T-helper 1 cell treated with Interleukin-12 subunit alpha and Interleukin-12 subunit beta and Interleukin-4 antibody, amounts not matched to agents 30 μg/mL and 1 μg/mL, for 36 hours (primary cell): ENCODE data around the gene RGS16.

Experiments
- H3K27ac Mint-ChIP-seq: one replicate; pipeline ENCODE4 v1.8.0; 2021; ENCODE audit warnings: mild to moderate bottlenecking, mixed read lengths
- H3K27me3 Mint-ChIP-seq: one replicate; pipeline ENCODE4 v1.8.0; 2021; ENCODE audit warnings: low read depth, mixed read lengths
- H3K36me3 Mint-ChIP-seq: one replicate; pipeline ENCODE4 v1.8.0; 2021; ENCODE audit warnings: low read depth, mixed read lengths
- H3K4me1 Mint-ChIP-seq: one replicate; pipeline ENCODE4 v1.8.0; 2021; ENCODE audit warnings: low read depth, mixed read lengths
- H3K4me3 Mint-ChIP-seq: one replicate; pipeline ENCODE4 v1.8.0; 2021; ENCODE audit warnings: mild to moderate bottlenecking, moderate library complexity, mixed read lengths
- H3K9me3 Mint-ChIP-seq: one replicate; pipeline ENCODE4 v1.8.0; 2021; ENCODE audit warnings: mixed read lengths

The RGS16 gene

DNA sequence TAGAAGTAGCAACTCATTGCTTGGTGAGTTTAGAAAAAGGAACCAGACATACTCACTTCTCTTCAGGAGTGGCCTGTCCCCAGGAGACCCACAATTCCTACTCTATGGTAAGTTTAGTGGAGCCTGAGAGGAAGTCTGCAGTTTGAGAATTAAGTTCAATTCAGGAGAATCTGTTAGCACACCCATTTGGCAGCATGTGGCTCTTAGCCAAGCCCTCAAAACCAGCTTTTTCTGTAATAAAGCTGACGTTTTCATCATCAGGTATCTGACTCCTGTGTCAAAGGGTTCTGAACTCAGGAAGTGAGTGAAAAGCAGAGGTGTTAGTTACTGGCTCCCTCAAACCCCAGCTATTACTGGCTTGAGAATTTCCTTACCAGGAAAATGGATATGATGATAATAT is 20.4 kb upstream of the RGS16 start:
- peaks cover 60% of the 10 kb centered on the region for H3K4me1 Mint-ChIP-seq
- H3K27me3 Mint-ChIP-seq, result peaks cover 27% of the 10 kb centered on the region
- peak overlapping the region; percentile 19 for H3K27ac Mint-ChIP-seq
- peaks cover 7% of the 10 kb centered on the region for H3K36me3 Mint-ChIP-seq
- peaks cover 10% of the 10 kb centered on the region for H3K9me3 Mint-ChIP-seq
- no peak overlapping the region for H3K4me3 Mint-ChIP-seq

- Mint-ChIP-seq H3K27me3 (peaks cover 30% of the 10 kb centered on the region), H3K4me1 (peaks cover 62% of the 10 kb centered on the region), H3K27ac (no peak overlapping the region), H3K9me3 (peaks cover 10% of the 10 kb centered on the region), H3K4me3 (no peak overlapping the region), H3K36me3 (peaks cover 11% of the 10 kb centered on the region)
Measured at GRCh38 chr1:182622901-182623528, 18.8 kb upstream of the RGS16 start.

DNA sequence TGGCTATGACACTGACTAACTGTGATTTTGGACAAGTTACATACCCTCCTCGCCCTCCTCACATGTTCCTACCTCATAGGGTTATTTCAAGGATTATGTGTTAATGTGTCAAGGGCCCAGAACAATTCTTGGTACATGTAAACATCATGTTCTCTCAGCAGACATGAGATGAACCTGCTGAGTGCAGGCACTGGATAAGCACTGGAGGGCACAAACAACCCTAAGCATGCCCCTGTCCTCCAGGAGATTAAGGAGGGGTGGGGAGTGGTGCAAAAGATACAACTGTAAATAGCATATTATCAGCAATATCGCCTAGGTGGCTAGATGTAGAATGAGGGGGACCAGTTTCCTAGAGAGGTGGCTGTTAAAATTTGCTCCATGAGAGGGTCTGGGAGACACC is 17.7 kb upstream of the RGS16 start:
- H3K4me3 Mint-ChIP-seq, result no peak overlapping the region
- peaks cover 35% of the 10 kb centered on the region for H3K27me3 Mint-ChIP-seq
- peaks cover 70% of the 10 kb centered on the region for H3K4me1 Mint-ChIP-seq
- peaks cover 10% of the 10 kb centered on the region for H3K9me3 Mint-ChIP-seq
- no peak overlapping the region for H3K27ac Mint-ChIP-seq
- H3K36me3 Mint-ChIP-seq, result peaks cover 11% of the 10 kb centered on the region

DNA sequence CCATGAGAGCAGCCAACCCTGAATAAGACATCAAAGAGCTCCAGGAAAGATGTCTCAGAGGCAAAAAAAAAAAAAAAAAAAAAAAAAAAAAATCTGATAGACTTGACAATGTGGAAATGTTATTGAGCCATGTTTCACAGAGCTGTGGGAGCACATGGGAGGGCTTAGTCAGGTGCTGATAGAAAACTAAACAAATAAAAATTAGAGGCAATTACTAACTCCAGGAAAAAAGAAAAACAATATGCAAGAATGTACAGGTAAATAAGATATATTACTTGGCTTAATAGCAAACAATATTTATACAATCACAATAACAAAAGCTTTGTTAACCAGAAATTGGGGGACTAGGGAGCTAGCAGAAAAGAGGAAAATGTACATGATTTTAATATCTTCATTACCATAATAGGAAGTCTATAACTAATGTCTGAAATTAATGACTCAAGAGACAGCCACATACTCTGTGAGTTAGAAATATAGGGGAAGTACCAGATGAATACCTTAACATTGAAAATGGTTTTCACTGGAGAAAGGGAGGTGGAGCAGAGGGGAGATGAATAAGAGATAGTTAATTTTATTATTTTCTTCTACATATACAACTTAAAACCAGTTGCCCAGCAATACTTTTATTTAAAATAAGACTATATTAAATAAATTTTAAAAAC is 16.9 kb upstream of the RGS16 start:
- Mint-ChIP-seq H3K27me3 (peaks cover 43% of the 10 kb centered on the region), H3K4me3 (no peak overlapping the region), H3K4me1 (peaks cover 70% of the 10 kb centered on the region), H3K36me3 (peaks cover 12% of the 10 kb centered on the region), H3K27ac (no peak overlapping the region), H3K9me3 (peaks cover 10% of the 10 kb centered on the region)

GRCh38 chr1:182617734-182618351 is 13.7 kb upstream of the RGS16 start:
- H3K9me3 Mint-ChIP-seq, result peaks cover 10% of the 10 kb centered on the region
- peaks cover 61% of the 10 kb centered on the region for H3K4me1 Mint-ChIP-seq
- H3K27me3 Mint-ChIP-seq, result peaks cover 49% of the 10 kb centered on the region
- H3K27ac Mint-ChIP-seq, result peak overlapping the region; percentile 81
- peaks cover 12% of the 10 kb centered on the region for H3K36me3 Mint-ChIP-seq
- H3K4me3 Mint-ChIP-seq, result peak overlapping the region; percentile 12

- Mint-ChIP-seq H3K36me3 (peaks cover 12% of the 10 kb centered on the region), H3K27me3 (peaks cover 58% of the 10 kb centered on the region), H3K27ac (peak overlapping the region; percentile 81), H3K4me3 (peak overlapping the region; percentile 57), H3K4me1 (peaks cover 67% of the 10 kb centered on the region), H3K9me3 (peaks cover 10% of the 10 kb centered on the region)
Measured at GRCh38 chr1:182617014-182617429, 12.8 kb upstream of the RGS16 start.

- peak overlapping the region; percentile 57 for H3K4me3 Mint-ChIP-seq
- H3K36me3 Mint-ChIP-seq, result peaks cover 12% of the 10 kb centered on the region
- H3K9me3 Mint-ChIP-seq, result peaks cover 10% of the 10 kb centered on the region
- H3K27ac Mint-ChIP-seq, result peak overlapping the region; percentile 95
- peaks cover 59% of the 10 kb centered on the region for H3K27me3 Mint-ChIP-seq
- peaks cover 68% of the 10 kb centered on the region for H3K4me1 Mint-ChIP-seq
Measured at GRCh38 chr1:182616130-182617013, 12.2 kb upstream of the RGS16 start.

DNA sequence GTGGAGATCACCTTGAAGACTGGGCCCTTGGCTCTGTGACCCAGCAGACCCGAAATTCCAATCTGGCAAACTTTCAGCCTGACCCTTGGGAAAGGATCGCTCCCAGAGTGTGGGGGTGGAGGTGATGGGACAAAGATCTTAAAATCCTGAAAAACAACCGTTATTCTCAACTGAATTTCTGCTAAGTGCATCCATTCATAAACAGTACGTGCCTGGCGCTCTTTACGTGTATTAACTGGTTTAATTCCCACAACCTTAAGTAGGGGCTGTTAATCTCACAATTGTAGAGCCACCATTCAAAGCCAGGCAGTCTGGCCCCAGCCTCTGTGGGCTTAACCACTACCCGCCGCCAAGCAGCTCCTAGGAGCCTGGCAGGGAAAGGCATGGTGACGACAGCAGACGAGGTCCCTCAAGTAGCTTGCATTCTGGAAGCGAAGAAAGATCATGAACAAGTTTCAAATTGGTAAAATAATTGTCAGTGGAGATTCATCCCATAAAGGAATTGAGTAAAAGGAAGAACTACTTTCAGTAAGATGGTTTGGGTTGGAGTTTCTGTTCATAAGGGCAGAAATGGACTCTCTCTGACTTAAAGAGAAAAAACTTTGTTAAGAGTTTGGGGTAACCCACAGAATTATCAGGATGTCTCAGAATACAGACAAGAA is 11.4 kb upstream of the RGS16 start:
- peaks cover 68% of the 10 kb centered on the region for H3K4me1 Mint-ChIP-seq
- peaks cover 64% of the 10 kb centered on the region for H3K27me3 Mint-ChIP-seq
- peak overlapping the region; percentile 57 for H3K4me3 Mint-ChIP-seq
- peaks cover 7% of the 10 kb centered on the region for H3K36me3 Mint-ChIP-seq
- peak overlapping the region; percentile 95 for H3K27ac Mint-ChIP-seq
- H3K9me3 Mint-ChIP-seq, result peaks cover 2% of the 10 kb centered on the region

- Mint-ChIP-seq H3K36me3 (peaks cover 6% of the 10 kb centered on the region), H3K4me3 (peak overlapping the region; percentile 57), H3K27ac (peak overlapping the region; percentile 95), H3K9me3 (no peaks in the 10 kb centered on the region), H3K4me1 (peaks cover 66% of the 10 kb centered on the region), H3K27me3 (peaks cover 64% of the 10 kb centered on the region)
Measured at GRCh38 chr1:182614796-182615454, 10.7 kb upstream of the RGS16 start.

DNA sequence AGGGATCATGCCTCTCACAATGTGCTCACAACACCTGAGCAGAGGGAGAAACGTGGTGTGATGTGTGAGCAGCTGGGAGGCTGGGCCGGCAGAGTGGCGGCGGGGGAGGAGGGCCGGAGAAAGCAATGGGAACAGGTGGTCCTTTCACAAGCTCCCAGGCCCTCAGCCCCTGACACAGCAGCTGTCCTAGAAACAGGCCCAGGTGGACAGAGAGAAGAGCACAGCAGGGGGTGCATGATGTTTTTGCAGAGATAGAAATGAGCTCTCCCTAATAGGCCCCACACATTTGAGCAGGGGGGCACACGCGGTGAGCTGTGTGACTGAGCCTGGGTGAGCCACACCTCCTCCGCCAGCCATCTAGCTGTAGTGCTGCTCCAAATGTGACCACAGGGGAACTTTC is 7.6 kb upstream of the RGS16 start:
- peaks cover 59% of the 10 kb centered on the region for H3K27me3 Mint-ChIP-seq
- H3K4me3 Mint-ChIP-seq, result no peak overlapping the region
- H3K36me3 Mint-ChIP-seq, result peaks cover 1% of the 10 kb centered on the region
- no peak overlapping the region for H3K27ac Mint-ChIP-seq
- peaks cover 62% of the 10 kb centered on the region for H3K4me1 Mint-ChIP-seq
- no peaks in the 10 kb centered on the region for H3K9me3 Mint-ChIP-seq

GRCh38 chr1:182611326-182611725 is 7.1 kb upstream of the RGS16 start:
- no peak overlapping the region for H3K27ac Mint-ChIP-seq
- no peaks in the 10 kb centered on the region for H3K9me3 Mint-ChIP-seq
- H3K36me3 Mint-ChIP-seq, result peaks cover 1% of the 10 kb centered on the region
- peaks cover 58% of the 10 kb centered on the region for H3K4me1 Mint-ChIP-seq
- no peak overlapping the region for H3K4me3 Mint-ChIP-seq
- peaks cover 60% of the 10 kb centered on the region for H3K27me3 Mint-ChIP-seq

DNA sequence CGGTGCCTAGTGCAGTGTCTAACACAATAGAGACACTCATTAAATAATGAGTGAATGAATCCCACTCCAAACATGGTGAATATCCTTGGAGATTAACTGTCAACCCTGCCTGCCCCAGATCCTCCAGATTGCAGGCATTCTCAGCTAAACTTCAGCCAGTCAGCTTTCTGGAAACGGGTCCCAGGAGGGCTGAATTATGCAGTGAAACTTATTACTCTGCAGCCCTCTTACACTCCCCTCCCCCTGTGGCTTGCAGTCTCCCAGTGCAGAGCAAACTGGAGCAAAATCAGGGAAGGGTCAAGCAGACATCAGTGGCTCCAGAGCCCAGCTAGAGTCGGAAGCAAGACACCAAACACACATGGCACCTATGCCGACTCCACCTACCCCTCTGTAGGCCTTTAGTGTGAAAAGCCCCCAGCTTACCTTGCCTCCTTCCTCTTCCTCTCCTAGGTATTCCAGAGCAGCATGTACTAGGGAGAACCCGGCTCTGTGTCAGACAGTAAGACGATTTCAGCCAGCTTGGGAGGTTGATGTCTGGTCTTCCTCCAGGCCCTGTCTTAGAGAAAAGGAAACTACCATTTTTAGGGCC is 6.5 kb upstream of the RGS16 start:
- H3K27me3 Mint-ChIP-seq, result peaks cover 56% of the 10 kb centered on the region
- no peak overlapping the region for H3K27ac Mint-ChIP-seq
- H3K4me3 Mint-ChIP-seq, result no peak overlapping the region
- no peaks in the 10 kb centered on the region for H3K9me3 Mint-ChIP-seq
- peaks cover 52% of the 10 kb centered on the region for H3K4me1 Mint-ChIP-seq
- no peaks in the 10 kb centered on the region for H3K36me3 Mint-ChIP-seq

DNA sequence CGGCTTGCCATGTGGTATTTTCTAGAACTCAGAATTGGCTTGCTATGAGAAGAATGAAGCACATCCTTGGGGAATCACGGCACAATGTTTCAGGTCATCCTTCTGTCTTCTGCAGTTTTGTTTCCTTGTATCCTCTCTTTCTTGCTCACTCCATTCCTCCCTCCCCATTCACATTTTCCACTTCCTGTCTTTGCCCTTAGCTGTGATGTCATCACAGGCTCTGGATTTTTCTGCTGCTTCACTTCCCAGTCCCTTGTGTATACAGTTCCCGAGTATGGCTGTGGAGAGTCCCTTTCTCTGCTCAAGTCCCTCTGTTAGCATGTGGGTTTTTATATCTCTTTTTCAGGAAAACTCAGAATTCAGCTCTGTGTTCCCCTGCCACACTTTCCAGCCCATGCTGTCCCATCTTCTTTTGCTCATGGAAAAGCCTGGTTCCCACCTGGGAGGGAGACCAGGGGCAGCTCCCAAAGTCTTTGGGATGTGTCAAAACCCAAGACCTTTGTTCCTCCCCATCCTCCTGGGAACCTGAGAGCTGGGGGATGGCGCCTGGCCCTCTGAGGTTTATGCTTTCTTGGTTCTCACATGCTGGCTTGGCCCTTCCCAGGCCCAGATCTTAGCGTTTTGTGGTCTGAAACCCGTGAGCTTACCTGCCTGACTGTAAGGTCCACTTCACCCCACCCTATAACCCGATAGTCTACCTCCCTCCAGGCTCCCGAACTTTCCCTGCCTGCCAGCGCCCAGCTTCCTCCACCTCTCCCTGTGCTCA is 4.8 kb upstream of the RGS16 start:
- H3K27ac Mint-ChIP-seq, result no peak overlapping the region
- H3K4me3 Mint-ChIP-seq, result no peak overlapping the region
- H3K4me1 Mint-ChIP-seq, result peaks cover 57% of the 10 kb centered on the region
- peaks cover 58% of the 10 kb centered on the region for H3K27me3 Mint-ChIP-seq
- H3K9me3 Mint-ChIP-seq, result no peaks in the 10 kb centered on the region
- no peaks in the 10 kb centered on the region for H3K36me3 Mint-ChIP-seq
